Liver (tissue), 3 donors: Measurements from ENCODE around the gene ANKRD13B.

Experiments
- CTCF ChIP-seq: fragments of 150-350 bp; IDR thresholded peaks from 2 replicates; pipeline ENCODE4 v1.5.1; 2017; ENCODE audit warnings: improper control_type of control experiment, low read depth, low read length; ENCODE audit not compliant: missing input control
- EGR1 ChIP-seq, 2 donors: IDR thresholded peaks; 2 replicates each; pipeline ENCODE4 v1.6.1; 2016 to 2018; ENCODE audit warnings: antibody characterized with exemption in 2 of 2, low read depth in 2 of 2
- GABPA ChIP-seq, 2 donors: IDR thresholded peaks in 1 of 2; conservative IDR thresholded peaks in 1 of 2; 2 replicates each; pipeline ENCODE4 v1.6.1; 2016; ENCODE audit warnings: antibody characterized with exemption in 2 of 2, mild to moderate bottlenecking in 1 of 2, moderate library complexity in 1 of 2
- JUND ChIP-seq, 2 donors: IDR thresholded peaks; 2 replicates each; pipeline ENCODE4 v1.6.1; 2016; ENCODE audit warnings: antibody characterized with exemption in 2 of 2
- REST ChIP-seq: IDR thresholded peaks from 2 replicates; pipeline ENCODE4 v1.6.1; 2016; ENCODE audit warnings: antibody characterized with exemption, mild to moderate bottlenecking
- RXRA ChIP-seq, 2 donors: IDR thresholded peaks; 2 replicates each; pipeline ENCODE4 v1.6.1; 2017 to 2018; ENCODE audit warnings: antibody characterized with exemption in 2 of 2, mild to moderate bottlenecking in 1 of 2
- TAF1 ChIP-seq: conservative IDR thresholded peaks from 2 replicates; pipeline ENCODE4 v1.6.1; 2016; ENCODE audit warnings: antibody characterized with exemption, mild to moderate bottlenecking
- YY1 ChIP-seq: IDR thresholded peaks from 2 replicates; pipeline ENCODE4 v1.6.1; 2016; ENCODE audit warnings: antibody characterized with exemption, mild to moderate bottlenecking
- ZBTB33 ChIP-seq: IDR thresholded peaks from 2 replicates; pipeline ENCODE4 v1.6.1; 2016; ENCODE audit warnings: antibody characterized with exemption
- TF ChIP-seq, protein P1 (sequence below): IDR thresholded peaks from 2 replicates; pipeline ENCODE4 v1.6.1; 2016; ENCODE audit warnings: antibody characterized with exemption
- donor health status: healthy.
- donor health status: healthy.

- TF ChIP-seq CTCF (no peak), ZBTB33 (no peak), EGR1 (IDR thresholded peaks at IDR 0.05; ENCODE audit: low read depth in 2 of 2) (no peak), TAF1 (no peak), GABPA (IDR thresholded peaks at IDR 0.05 in 1 of 2, conservative IDR thresholded peaks at IDR 0.05 in 1 of 2) (no peak), REST (no peak), YY1 (no peak), JUND (IDR thresholded peaks at IDR 0.05) (no peak), RXRA (IDR thresholded peaks at IDR 0.05) (no peak)
- TF ChIP-seq, protein P1, sequence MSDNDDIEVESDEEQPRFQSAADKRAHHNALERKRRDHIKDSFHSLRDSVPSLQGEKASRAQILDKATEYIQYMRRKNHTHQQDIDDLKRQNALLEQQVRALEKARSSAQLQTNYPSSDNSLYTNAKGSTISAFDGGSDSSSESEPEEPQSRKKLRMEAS = no peak
Measured at GRCh38 chr17:29591146-29591736, 1.7 kb upstream of the ANKRD13B start.
